Measurements from ENCODE around the gene LHFPL3.

The LHFPL3 gene

GRCh38 chr7:104299323-104299722 is 29.1 kb upstream of the LHFPL3 start:
- no peak for DNase-seq (ENCODE audit: low read depth in 1 of 2, low spot score in 1 of 2)
- TF ChIP-seq, protein P1, sequence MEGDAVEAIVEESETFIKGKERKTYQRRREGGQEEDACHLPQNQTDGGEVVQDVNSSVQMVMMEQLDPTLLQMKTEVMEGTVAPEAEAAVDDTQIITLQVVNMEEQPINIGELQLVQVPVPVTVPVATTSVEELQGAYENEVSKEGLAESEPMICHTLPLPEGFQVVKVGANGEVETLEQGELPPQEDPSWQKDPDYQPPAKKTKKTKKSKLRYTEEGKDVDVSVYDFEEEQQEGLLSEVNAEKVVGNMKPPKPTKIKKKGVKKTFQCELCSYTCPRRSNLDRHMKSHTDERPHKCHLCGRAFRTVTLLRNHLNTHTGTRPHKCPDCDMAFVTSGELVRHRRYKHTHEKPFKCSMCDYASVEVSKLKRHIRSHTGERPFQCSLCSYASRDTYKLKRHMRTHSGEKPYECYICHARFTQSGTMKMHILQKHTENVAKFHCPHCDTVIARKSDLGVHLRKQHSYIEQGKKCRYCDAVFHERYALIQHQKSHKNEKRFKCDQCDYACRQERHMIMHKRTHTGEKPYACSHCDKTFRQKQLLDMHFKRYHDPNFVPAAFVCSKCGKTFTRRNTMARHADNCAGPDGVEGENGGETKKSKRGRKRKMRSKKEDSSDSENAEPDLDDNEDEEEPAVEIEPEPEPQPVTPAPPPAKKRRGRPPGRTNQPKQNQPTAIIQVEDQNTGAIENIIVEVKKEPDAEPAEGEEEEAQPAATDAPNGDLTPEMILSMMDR (IDR thresholded peaks at IDR 0.05; ENCODE audit: insufficient read depth, low read length): no peak
- TF ChIP-seq REST (IDR thresholded peaks at IDR 0.05; ENCODE audit: insufficient replicate concordance, low read depth) (no peak), POLR2AphosphoS5 (IDR thresholded peaks at IDR 0.05; ENCODE audit: low read depth) (no peak), SPI1 (IDR thresholded peaks at IDR 0.05; ENCODE audit: borderline replicate concordance, low read depth) (no peak), GABPA (IDR thresholded peaks at IDR 0.05; ENCODE audit: low read depth) (no peak)
- H3K4me3 ChIP-seq (replicated peaks; ENCODE audit: insufficient read depth, low read length): no peak overlapping the region
- no peak overlapping the region for H3K27ac ChIP-seq (replicated peaks)
- no peaks in the 10 kb centered on the region for H3K27me3 ChIP-seq (ENCODE audit: insufficient read depth, poor library complexity, severe bottlenecking)

DNA sequence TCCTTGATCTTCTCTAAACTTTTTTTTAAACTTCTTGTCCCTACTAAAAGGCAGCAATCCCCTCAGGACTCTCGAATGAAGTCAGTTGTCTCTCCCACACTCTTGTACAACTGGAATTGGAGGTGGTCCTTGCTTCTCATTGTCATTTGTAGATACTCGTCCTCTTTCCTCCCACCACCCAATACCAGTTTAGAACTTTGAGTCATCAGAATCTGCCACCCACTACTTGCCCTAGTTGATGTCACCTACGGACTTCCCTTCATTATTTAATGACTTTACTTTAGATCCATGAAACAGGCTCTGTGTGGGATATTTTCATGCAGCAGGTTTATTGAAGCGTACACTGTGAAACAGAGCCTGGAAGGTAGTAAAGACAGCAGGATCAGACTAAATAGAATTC is 28.6 kb upstream of the LHFPL3 start:
- no peaks in the 10 kb centered on the region for H3K27me3 ChIP-seq (ENCODE audit: insufficient read depth, poor library complexity, severe bottlenecking)
- no peak for DNase-seq (ENCODE audit: low read depth in 1 of 2, low spot score in 1 of 2)
- H3K27ac ChIP-seq (replicated peaks): no peak overlapping the region
- TF ChIP-seq POLR2AphosphoS5 (IDR thresholded peaks at IDR 0.05; ENCODE audit: low read depth) (no peak), REST (IDR thresholded peaks at IDR 0.05; ENCODE audit: insufficient replicate concordance, low read depth) (no peak), GABPA (IDR thresholded peaks at IDR 0.05; ENCODE audit: low read depth) (no peak), SPI1 (IDR thresholded peaks at IDR 0.05; ENCODE audit: borderline replicate concordance, low read depth) (no peak)
- TF ChIP-seq, protein P1 (IDR thresholded peaks at IDR 0.05; ENCODE audit: insufficient read depth, low read length): no peak
- H3K4me3 ChIP-seq (replicated peaks; ENCODE audit: insufficient read depth, low read length): no peak overlapping the region

DNA sequence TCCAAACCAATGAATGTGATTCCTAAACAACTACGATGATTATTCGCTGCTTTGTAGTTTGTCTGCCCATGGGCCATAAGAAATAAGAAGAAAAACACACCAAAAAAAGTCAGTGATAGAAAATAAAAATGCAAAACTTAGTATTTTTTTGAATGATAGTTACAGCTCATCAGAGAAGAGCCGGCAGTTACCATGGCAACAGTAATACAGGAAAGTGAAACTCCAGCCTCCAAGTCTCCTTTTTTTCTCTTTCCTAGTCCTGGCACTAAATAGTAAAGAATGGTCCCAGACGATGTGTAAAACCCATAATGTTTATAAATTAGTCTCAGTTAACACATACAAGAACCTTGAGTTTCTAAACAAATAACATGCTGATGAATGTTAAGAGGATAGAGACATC is 21.6 kb upstream of the LHFPL3 start:
- Histone ChIP-seq H3K27ac (replicated peaks) (no peak overlapping the region), H3K27me3 (ENCODE audit: insufficient read depth, poor library complexity, severe bottlenecking) (no peaks in the 10 kb centered on the region), H3K4me3 (replicated peaks; ENCODE audit: insufficient read depth, low read length) (no peak overlapping the region)
- no peak for DNase-seq (ENCODE audit: low read depth in 1 of 2, low spot score in 1 of 2)
- no peak for TF ChIP-seq GABPA (IDR thresholded peaks at IDR 0.05; ENCODE audit: low read depth)

- Histone ChIP-seq H3K27me3 (ENCODE audit: insufficient read depth, poor library complexity, severe bottlenecking) (no peaks in the 10 kb centered on the region), H3K4me3 (replicated peaks; ENCODE audit: insufficient read depth, low read length) (no peak overlapping the region), H3K27ac (replicated peaks) (no peak overlapping the region)
- DNase-seq (ENCODE audit: low read depth in 1 of 2, low spot score in 1 of 2): no peak
- no peak for TF ChIP-seq REST (IDR thresholded peaks at IDR 0.05; ENCODE audit: insufficient replicate concordance, low read depth)
- TF ChIP-seq POLR2AphosphoS5 (IDR thresholded peaks at IDR 0.05; ENCODE audit: low read depth): no peak
- TF ChIP-seq, protein P1 (IDR thresholded peaks at IDR 0.05; ENCODE audit: insufficient read depth, low read length): no peak
- TF ChIP-seq SPI1 (IDR thresholded peaks at IDR 0.05; ENCODE audit: borderline replicate concordance, low read depth): no peak
- TF ChIP-seq GABPA (IDR thresholded peaks at IDR 0.05; ENCODE audit: low read depth): no peak
These were observed 10.3 kb upstream of the LHFPL3 start for GRCh38 chr7:104317948-104318629.
